Uterus (tissue), 4 donors: ENCODE measurements around the gene PRKG2. TPM values are rescaled to one million over a fixed set of nuclear protein-coding genes. Genes with fewer than 3 reads are reported as not detected.

Source experiments
- DNase-seq, 2 donors: peaks; one replicate each; pipeline ENCODE4 v3.0.0-alpha.2; 2019 to 2020
- H3K27ac ChIP-seq, 2 donors: fragments of 200-600 bp; sonication (generic); 1 replicate in 1 of 2; 2 replicates in 1 of 2; pipeline ENCODE4 v1.5.1; 2016 to 2018
- H3K27me3 ChIP-seq, 2 donors: fragments of 200-600 bp; sonication (generic); one replicate each; pipeline ENCODE4 v1.5.1; 2018 to 2019; ENCODE audit warnings: control low read depth in 1 of 2
- H3K36me3 ChIP-seq, 2 donors: fragments of 200-600 bp; sonication (generic); one replicate each; pipeline ENCODE4 v1.5.1; 2019; ENCODE audit warnings: control low read depth in 1 of 2
- H3K4me1 ChIP-seq, 2 donors: fragments of 200-600 bp; sonication (generic); one replicate each; pipeline ENCODE4 v1.5.1; 2018 to 2019; ENCODE audit warnings: control low read depth in 1 of 2
- H3K4me3 ChIP-seq, 2 donors: fragments of 200-600 bp; sonication (generic); 1 replicate in 1 of 2; 2 replicates in 1 of 2; pipeline ENCODE4 v1.5.1; 2018 to 2019; ENCODE audit warnings: mild to moderate bottlenecking in 1 of 2
- H3K9me3 ChIP-seq, 2 donors: fragments of 200-600 bp; sonication (generic); one replicate each; pipeline ENCODE4 v1.5.1; 2019; ENCODE audit warnings: control low read depth in 1 of 2
- CTCF ChIP-seq, 4 experiments: fragments of 200-600 bp in 2 of 4; fragments of 450-650 bp in 2 of 4; sonication (generic) in 2 of 4; IDR thresholded peaks; one replicate each; pipeline ENCODE4 v1.5.1; 2016 to 2019; ENCODE audit warnings: antibody characterized with exemption in 4 of 4, mild to moderate bottlenecking in 2 of 4, moderate library complexity in 1 of 4
- POLR2A ChIP-seq, 2 donors: fragments of 450-650 bp; IDR thresholded peaks; one replicate each; pipeline ENCODE4 v1.6.1; 2016; ENCODE audit warnings: antibody characterized with exemption in 2 of 2, mild to moderate bottlenecking in 1 of 2, moderate library complexity in 1 of 2
- intact Hi-C: fragments of 100-400 bp; cut with DNase I; formaldehyde crosslinking; loops from one replicate; pipeline ENCODE4 v1.15.1; 2023; ENCODE audit warnings: low total_unique reads
- total RNA-seq, 4 donors: library from RNA; depleted of rRNA in 3 of 4; stranded (reverse); fragments of >200 nt in 3 of 4; gene quantifications; one replicate each; pipeline versions ENCODE4 v1.1.0 to v1.2.4, GENCODE V29; 2014 to 2023
- donor health status: DM: yes; HTN: yes; CAD: no.

PRKG2 gene
- total RNA-seq, 4 donors from 2014 or later: 0.18 to 4.4 TPM; not detected in 2

- intact Hi-C loops: no loop called here
- no peak for TF ChIP-seq POLR2A (IDR thresholded peaks at IDR 0.05)
- no peak for TF ChIP-seq CTCF (IDR thresholded peaks at IDR 0.05)
- no peaks in the 10 kb centered on the region for H3K9me3 ChIP-seq
- no peaks in the 10 kb centered on the region for H3K27me3 ChIP-seq
- no peak overlapping the region for H3K27ac ChIP-seq
- H3K4me3 ChIP-seq: no peak overlapping the region
- no peak for DNase-seq
- H3K36me3 ChIP-seq: no peaks in the 10 kb centered on the region
- no peaks in the 10 kb centered on the region for H3K4me1 ChIP-seq
Measured at GRCh38 chr4:81130569-81130968, 84.5 kb downstream of the PRKG2 start.

GRCh38 chr4:81120055-81120454 lies 95.0 kb downstream of the PRKG2 start:
- Histone ChIP-seq H3K36me3 (no peaks in the 10 kb centered on the region), H3K9me3 (no peaks in the 10 kb centered on the region), H3K27me3 (no peaks in the 10 kb centered on the region), H3K4me1 (no peaks in the 10 kb centered on the region), H3K27ac (no peak overlapping the region), H3K4me3 (no peak overlapping the region)
- no peak for DNase-seq
- TF ChIP-seq POLR2A (IDR thresholded peaks at IDR 0.05) (no peak), CTCF (IDR thresholded peaks at IDR 0.05) (no peak)
- intact Hi-C loops: no loop called here

DNA sequence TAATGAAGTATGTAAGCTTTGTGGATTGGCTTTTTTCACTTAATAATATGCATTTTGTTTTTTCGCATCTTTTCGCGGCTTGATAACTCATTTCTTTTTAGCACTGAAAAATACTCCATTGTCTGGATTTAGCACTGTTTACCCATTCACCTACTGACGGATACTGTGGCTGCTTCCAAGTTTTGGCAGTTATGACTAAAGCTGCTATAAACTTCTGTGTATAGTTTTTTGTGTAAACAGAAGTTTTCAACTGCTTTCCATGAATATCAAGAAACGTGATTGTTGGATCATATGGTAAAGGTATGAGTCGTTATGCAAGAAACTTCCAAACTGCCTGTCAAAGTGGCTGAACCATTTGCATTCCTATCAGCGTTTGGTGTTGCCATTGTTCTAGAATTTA lies 96.9 kb downstream of the PRKG2 start:
- no peaks in the 10 kb centered on the region for H3K27me3 ChIP-seq
- H3K4me3 ChIP-seq: no peak overlapping the region
- TF ChIP-seq CTCF (IDR thresholded peaks at IDR 0.05): no peak
- TF ChIP-seq POLR2A (IDR thresholded peaks at IDR 0.05): no peak
- H3K27ac ChIP-seq: no peak overlapping the region
- no peaks in the 10 kb centered on the region for H3K36me3 ChIP-seq
- no peaks in the 10 kb centered on the region for H3K9me3 ChIP-seq
- H3K4me1 ChIP-seq: no peaks in the 10 kb centered on the region
- no peak for DNase-seq
- intact Hi-C loops: no loop called here

DNA sequence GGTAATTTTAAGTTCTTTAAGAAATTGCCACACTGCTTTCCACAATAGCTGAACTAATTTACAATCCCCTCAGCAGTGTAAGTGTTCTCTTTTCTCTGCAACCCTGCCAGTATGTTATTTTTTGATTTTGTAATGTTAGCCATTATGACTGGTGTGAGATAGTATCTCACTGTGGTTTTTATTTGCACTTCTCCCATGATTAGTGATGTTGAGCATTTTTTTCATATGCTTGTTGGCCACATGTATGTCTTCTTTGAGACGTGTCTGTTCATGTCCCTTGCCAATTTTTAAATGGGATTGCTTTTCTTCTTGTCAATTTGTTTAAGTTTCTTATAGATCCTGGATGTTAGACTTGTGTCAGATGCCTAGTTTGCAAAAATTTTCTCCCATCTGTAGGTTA lies 98.5 kb downstream of the PRKG2 start:
- intact Hi-C loops: no loop called here
- H3K36me3 ChIP-seq: no peaks in the 10 kb centered on the region
- H3K4me3 ChIP-seq: no peak overlapping the region
- H3K27ac ChIP-seq: no peak overlapping the region
- no peak for TF ChIP-seq CTCF (IDR thresholded peaks at IDR 0.05)
- H3K9me3 ChIP-seq: no peaks in the 10 kb centered on the region
- no peaks in the 10 kb centered on the region for H3K4me1 ChIP-seq
- DNase-seq: no peak
- no peaks in the 10 kb centered on the region for H3K27me3 ChIP-seq

DNA sequence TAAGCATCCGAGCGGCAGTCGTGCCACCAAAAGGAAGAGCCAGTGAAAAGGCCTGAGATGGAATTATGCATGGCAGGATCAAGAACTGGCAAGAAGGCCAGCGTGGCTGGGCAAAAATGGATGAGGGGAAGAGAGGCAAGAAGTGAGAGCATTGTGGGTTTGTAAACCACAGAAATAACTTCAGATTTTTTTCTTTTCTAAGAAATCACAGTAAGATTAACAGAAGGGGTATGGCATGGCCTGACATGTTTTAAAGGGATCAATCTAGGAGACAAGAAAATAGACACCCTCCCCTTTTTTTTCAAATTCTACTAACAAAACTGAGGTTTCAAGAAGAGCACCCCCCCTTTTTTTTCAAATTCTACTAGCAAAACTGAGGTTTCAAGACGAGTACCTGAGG lies 102.0 kb downstream of the PRKG2 start:
- Histone ChIP-seq H3K27me3 (no peaks in the 10 kb centered on the region), H3K4me1 (no peaks in the 10 kb centered on the region), H3K9me3 (no peaks in the 10 kb centered on the region), H3K36me3 (no peaks in the 10 kb centered on the region), H3K4me3 (no peak overlapping the region), H3K27ac (no peak overlapping the region)
- no peak for DNase-seq
- intact Hi-C loops: no loop called here
- TF ChIP-seq POLR2A (IDR thresholded peaks at IDR 0.05): no peak
- no peak for TF ChIP-seq CTCF (IDR thresholded peaks at IDR 0.05)
